B cell (primary cell): ENCODE measurements around the gene NSDHL. TPM values are rescaled to one million over a fixed set of nuclear protein-coding genes. Genes with fewer than 3 reads are reported as not detected.

ENCODE experiments used
- ATAC-seq: fragments of 200-7000 bp; cut with Tn5 transposase; one replicate; pipeline ENCODE4 v1.10.0; 2021; ENCODE audit warnings: low read depth, mild to moderate bottlenecking, moderate number of reproducible peaks, moderate library complexity
- CTCF ChIA-PET: fragments of 350-600 bp; sonication (Branson Sonifier 250); formaldehyde crosslinking; loops from one replicate; lab custom pipeline; 2021; ENCODE audit warnings: antibody characterized with exemption, inconsistent platforms; lab: Charles Lee
- POLR2A ChIA-PET: fragments of 350-600 bp; sonication (Branson Sonifier 250); formaldehyde crosslinking; loops from one replicate; lab custom pipeline; 2021; ENCODE audit warnings: antibody characterized with exemption; lab: Charles Lee
- DNase-seq: peaks from one replicate; pipeline ENCODE4 v3.0.0; 2013
- H2AFZ ChIP-seq: 2 replicates; pipeline ENCODE4 v1.6.1; 2012; ENCODE audit warnings: mild to moderate bottlenecking, low read depth, low read length; ENCODE audit not compliant: insufficient read depth, poor library complexity, severe bottlenecking
- H3K27ac ChIP-seq, 2 donors: 1 replicate in 1 of 2; 2 replicates in 1 of 2; pipeline ENCODE4 v1.5.1; 2012 to 2013; ENCODE audit warnings: low read length in 2 of 2, mild to moderate bottlenecking in 2 of 2, moderate library complexity in 1 of 2
- H3K27me3 ChIP-seq, 4 experiments: fragments of 200-600 bp in 1 of 4; sonication (generic) in 1 of 4; replicated peaks in 1 of 4; 1 replicate in 2 of 4; 2 replicates in 2 of 4; pipeline versions ENCODE4 v1.6.1 to v1.7.0; 2013 to 2016; ENCODE audit warnings: low read length in 3 of 4, mild to moderate bottlenecking in 2 of 4, mixed read lengths in 1 of 4, moderate library complexity in 1 of 4; ENCODE audit not compliant: insufficient read depth in 4 of 4, control insufficient read depth in 3 of 4; ENCODE audit errors: control extremely low read depth in 1 of 4
- H3K36me3 ChIP-seq, 2 experiments: replicated peaks in 1 of 2; 1 replicate in 1 of 2; 2 replicates in 1 of 2; pipeline versions ENCODE4 v1.6.1 to v1.7.1; 2013; ENCODE audit warnings: low read length in 1 of 2; ENCODE audit not compliant: insufficient read depth in 2 of 2, control insufficient read depth in 1 of 2; ENCODE audit errors: control extremely low read depth in 1 of 2, extremely low read depth in 1 of 2
- H3K4me1 ChIP-seq, 2 donors: fragments of 200-600 bp in 1 of 2; sonication (generic) in 1 of 2; 1 replicate in 1 of 2; 2 replicates in 1 of 2; pipeline versions ENCODE4 v1.5.1 to v1.6.1; 2013 to 2017; ENCODE audit warnings: low read length in 2 of 2; ENCODE audit not compliant: control insufficient read depth in 2 of 2, insufficient read depth in 2 of 2
- H3K4me2 ChIP-seq: replicated peaks from 2 replicates; pipeline ENCODE3; 2012; ENCODE audit warnings: mild to moderate bottlenecking, low read depth, low read length; ENCODE audit not compliant: poor library complexity, severe bottlenecking
- H3K4me3 ChIP-seq, 5 experiments: fragments of 200-600 bp in 1 of 5; sonication (generic) in 1 of 5; 1 replicate in 3 of 5; 2 replicates in 2 of 5; pipeline versions ENCODE4 v1.5.1 to v1.7.0; 2011 to 2016; ENCODE audit warnings: low read length in 4 of 5, mild to moderate bottlenecking in 4 of 5, low read depth in 2 of 5, control low read depth in 1 of 5, moderate library complexity in 1 of 5; ENCODE audit not compliant: insufficient read depth in 1 of 5; ENCODE audit errors: control extremely low read depth in 1 of 5, extremely low read depth in 1 of 5
- H3K79me2 ChIP-seq: fragments of 200-600 bp; sonication (generic); one replicate; pipeline ENCODE4 v1.6.0; 2016; ENCODE audit warnings: low read length; ENCODE audit not compliant: control insufficient read depth, insufficient read depth
- H3K9ac ChIP-seq: fragments of 200-600 bp; sonication (generic); 2 replicates; pipeline ENCODE4 v1.6.1; 2017; ENCODE audit warnings: mild to moderate bottlenecking, low read length, moderate library complexity
- H3K9me3 ChIP-seq, 3 donors: one replicate each; pipeline versions ENCODE4 v1.6.1 to v1.7.1; 2013; ENCODE audit warnings: low read length in 2 of 3; ENCODE audit not compliant: control insufficient read depth in 2 of 3, insufficient read depth in 1 of 3; ENCODE audit errors: control extremely low read depth in 1 of 3
- H4K20me1 ChIP-seq: 2 replicates; pipeline ENCODE4 v1.6.0; 2012; ENCODE audit warnings: mild to moderate bottlenecking, low read length; ENCODE audit not compliant: insufficient read depth, control insufficient read depth, poor library complexity, severe bottlenecking
- H3K27ac Mint-ChIP-seq: one replicate; pipeline ENCODE4 v1.8.0; 2021; ENCODE audit warnings: mixed read lengths
- H3K27me3 Mint-ChIP-seq: one replicate; pipeline ENCODE4 v1.8.0; 2021; ENCODE audit warnings: mixed read lengths
- H3K4me1 Mint-ChIP-seq: one replicate; pipeline ENCODE4 v1.8.0; 2021; ENCODE audit warnings: mixed read lengths
- H3K4me3 Mint-ChIP-seq: one replicate; pipeline ENCODE4 v1.8.0; 2021; ENCODE audit warnings: mixed read lengths
- H3K9me3 Mint-ChIP-seq: one replicate; pipeline ENCODE4 v1.8.0; 2022; ENCODE audit warnings: mixed read lengths; ENCODE audit not compliant: insufficient read depth
- EZH2 ChIP-seq: IDR thresholded peaks from 2 replicates; pipeline ENCODE4 v1.6.1; 2012; ENCODE audit warnings: borderline replicate concordance, low read depth, mild to moderate bottlenecking, moderate library complexity, low read length; ENCODE audit not compliant: insufficient read depth, poor library complexity, severe bottlenecking
- whole genome bisulfite sequencing: methylation state at CpG from one replicate; pipeline ENCODE4 v1.1.5; 2013; ENCODE audit warnings: missing lambda C conversion rate; ENCODE audit not compliant: insufficient coverage; 5-methylcytosine and 5-hydroxymethylcytosine counted together
- intact Hi-C: fragments of 100-400 bp; cut with micrococcal nuclease; formaldehyde crosslinking; loops from one replicate; pipeline ENCODE4 v1.10.0; 2022
- polyA plus RNA-seq: library from polyadenylated mRNA; depleted of rRNA; stranded (reverse); fragments of >200 nt; gene quantifications from 2 replicates; pipeline ENCODE4 v1.2.3, GENCODE V29; 2012
- total RNA-seq, 2 donors: library from RNA; stranded (reverse); fragments of 120-200 nt in 1 of 2; gene quantifications; 1 replicate in 1 of 2; 2 replicates in 1 of 2; pipeline versions ENCODE4 v1.2.3 to v1.2.4, GENCODE V29; 2013 to 2022
- TF ChIP-seq, protein P1 (sequence below): fragments of 200-600 bp; IDR thresholded peaks from one replicate; pipeline ENCODE4 v1.8.0; 2022; ENCODE audit warnings: antibody characterized with exemption, mild to moderate bottlenecking

NSDHL gene
- total and polyA plus RNA-seq, 2 donors (not counting 1 experiment from before 2014, with no cell fraction given) = 4.9 to 10.3 TPM

DNA sequence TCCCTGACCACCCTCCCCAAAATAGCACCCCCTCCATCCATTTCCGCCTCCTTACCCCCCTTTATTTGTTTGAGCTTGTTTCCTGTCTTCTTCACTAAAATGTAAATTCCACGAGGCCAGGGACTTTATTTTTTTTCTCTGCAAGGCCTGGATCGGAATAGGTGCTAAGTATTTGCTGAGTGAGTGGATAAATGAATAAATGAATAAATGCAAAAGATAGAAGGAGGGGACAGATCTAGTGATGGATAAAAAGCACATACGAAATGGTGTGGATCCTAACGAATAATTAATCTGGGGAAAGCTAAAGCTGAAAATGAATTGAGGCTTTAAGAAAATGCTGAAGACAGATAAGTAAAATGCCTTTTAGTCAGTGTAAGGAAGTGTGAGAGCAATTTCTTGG is 12.5 kb upstream of the NSDHL start:
- DNase-seq (no peak), ATAC-seq (no peak)
- Mint-ChIP-seq H3K4me3 (no peak overlapping the region), H3K27ac (no peak overlapping the region), H3K9me3 (no peaks in the 10 kb centered on the region), H3K27me3 (peaks cover 8% of the 10 kb centered on the region), H3K4me1 (no peaks in the 10 kb centered on the region)
- ChIA-PET CTCF (no interaction called here), POLR2A (no interaction called here)
- no peak overlapping the region for H3K4me2 ChIP-seq
- H3K9me3 ChIP-seq = no peaks in the 10 kb centered on the region
- no peaks in the 10 kb centered on the region for H3K36me3 ChIP-seq
- no peak overlapping the region for H2AFZ ChIP-seq
- H3K4me1 ChIP-seq = no peaks in the 10 kb centered on the region
- intact Hi-C loops = loop anchor here (5.0 kb wide), 1 partner anchor 1666 kb away; no protein-coding TSS in a partner anchor
- no peak overlapping the region for H3K4me3 ChIP-seq
- no peak overlapping the region for H3K9ac ChIP-seq
- H4K20me1 ChIP-seq = no peaks in the 10 kb centered on the region
- WGBS = 100% methylated on average over 2 of the region's 5 CpGs
- TF ChIP-seq EZH2 = no peak
- TF ChIP-seq, protein P1, sequence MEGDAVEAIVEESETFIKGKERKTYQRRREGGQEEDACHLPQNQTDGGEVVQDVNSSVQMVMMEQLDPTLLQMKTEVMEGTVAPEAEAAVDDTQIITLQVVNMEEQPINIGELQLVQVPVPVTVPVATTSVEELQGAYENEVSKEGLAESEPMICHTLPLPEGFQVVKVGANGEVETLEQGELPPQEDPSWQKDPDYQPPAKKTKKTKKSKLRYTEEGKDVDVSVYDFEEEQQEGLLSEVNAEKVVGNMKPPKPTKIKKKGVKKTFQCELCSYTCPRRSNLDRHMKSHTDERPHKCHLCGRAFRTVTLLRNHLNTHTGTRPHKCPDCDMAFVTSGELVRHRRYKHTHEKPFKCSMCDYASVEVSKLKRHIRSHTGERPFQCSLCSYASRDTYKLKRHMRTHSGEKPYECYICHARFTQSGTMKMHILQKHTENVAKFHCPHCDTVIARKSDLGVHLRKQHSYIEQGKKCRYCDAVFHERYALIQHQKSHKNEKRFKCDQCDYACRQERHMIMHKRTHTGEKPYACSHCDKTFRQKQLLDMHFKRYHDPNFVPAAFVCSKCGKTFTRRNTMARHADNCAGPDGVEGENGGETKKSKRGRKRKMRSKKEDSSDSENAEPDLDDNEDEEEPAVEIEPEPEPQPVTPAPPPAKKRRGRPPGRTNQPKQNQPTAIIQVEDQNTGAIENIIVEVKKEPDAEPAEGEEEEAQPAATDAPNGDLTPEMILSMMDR = no peak
- no peak overlapping the region for H3K27ac ChIP-seq
- no peaks in the 10 kb centered on the region for H3K27me3 ChIP-seq
- no peaks in the 10 kb centered on the region for H3K79me2 ChIP-seq

DNA sequence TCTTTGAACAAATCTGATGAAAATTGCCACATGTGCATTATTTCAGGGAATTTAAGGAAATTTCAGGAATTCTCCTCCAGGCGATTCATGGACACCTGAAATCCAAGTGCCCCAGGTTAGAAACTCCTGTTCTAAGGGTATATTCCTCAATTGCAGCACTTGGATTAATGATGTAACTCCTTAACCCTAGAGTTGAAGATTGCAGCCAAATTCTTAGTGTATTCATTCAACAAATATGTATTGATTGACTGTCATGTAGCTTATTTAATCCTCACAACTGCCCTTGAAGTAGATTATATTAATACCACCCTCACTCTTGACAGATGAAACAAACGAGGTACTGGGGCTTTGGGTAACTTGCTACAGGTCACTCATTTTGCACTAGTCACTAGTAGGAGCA is 11.6 kb upstream of the NSDHL start:
- H3K4me1 ChIP-seq = no peaks in the 10 kb centered on the region
- no peak for TF ChIP-seq EZH2
- TF ChIP-seq, protein P1 = no peak
- H3K9me3 Mint-ChIP-seq = no peaks in the 10 kb centered on the region
- no peak overlapping the region for H3K4me3 ChIP-seq
- no peak overlapping the region for H3K27ac Mint-ChIP-seq
- no peaks in the 10 kb centered on the region for H3K9me3 ChIP-seq
- no peaks in the 10 kb centered on the region for H3K4me1 Mint-ChIP-seq
- no peak for ATAC-seq
- intact Hi-C loops = loop anchor here (5.0 kb wide), 1 partner anchor 1667 kb away; no protein-coding TSS in a partner anchor
- H4K20me1 ChIP-seq = no peaks in the 10 kb centered on the region
- H3K27me3 ChIP-seq = peaks cover 0 to 3% (median 0%) of the 10 kb centered on the region in 4 experiments
- no peak overlapping the region for H2AFZ ChIP-seq
- H3K9ac ChIP-seq = no peak overlapping the region
- peaks cover 8% of the 10 kb centered on the region for H3K27me3 Mint-ChIP-seq
- H3K4me2 ChIP-seq = no peak overlapping the region
- H3K79me2 ChIP-seq = no peaks in the 10 kb centered on the region
- ChIA-PET POLR2A (no interaction called here), CTCF (no interaction called here)
- no CpG with 5 or more reads among the region's 2 CpGs for WGBS
- no peaks in the 10 kb centered on the region for H3K36me3 ChIP-seq
- DNase-seq = no peak
- H3K4me3 Mint-ChIP-seq = no peak overlapping the region
- no peak overlapping the region for H3K27ac ChIP-seq
